Measurements from ENCODE around the gene SPEF2.

SPEF2 gene

GRCh38 chr5:35847961-35848360 lies 230.3 kb downstream of the SPEF2 start:
- TF ChIP-seq ESRRG (CRISPR knock-in tag; IDR thresholded peaks at IDR 0.05) (no peak), SNAI2 (CRISPR knock-in tag; IDR thresholded peaks at IDR 0.05) (no peak), CSDC2 (CRISPR knock-in tag; IDR thresholded peaks at IDR 0.05) (no peak), ISL1 (CRISPR knock-in tag; IDR thresholded peaks at IDR 0.05) (no peak), ZC3H10 (CRISPR knock-in tag; IDR thresholded peaks at IDR 0.05) (no peak), ZNF70 (CRISPR knock-in tag; IDR thresholded peaks at IDR 0.05) (no peak), OSR1 (CRISPR knock-in tag; IDR thresholded peaks at IDR 0.05) (no peak), ZNF8 (CRISPR knock-in tag; IDR thresholded peaks at IDR 0.05) (no peak), ARNTL (CRISPR knock-in tag; IDR thresholded peaks at IDR 0.05; ENCODE audit: borderline replicate concordance, low read depth) (no peak), PPARA (CRISPR knock-in tag; IDR thresholded peaks at IDR 0.05; ENCODE audit: borderline replicate concordance) (no peak), GLIS3 (CRISPR knock-in tag; IDR thresholded peaks at IDR 0.05) (no peak), ZFP3 (CRISPR knock-in tag; IDR thresholded peaks at IDR 0.05) (no peak), TOX (CRISPR knock-in tag; IDR thresholded peaks at IDR 0.05; ENCODE audit: borderline replicate concordance) (no peak)
- TF ChIP-seq, protein P1, sequence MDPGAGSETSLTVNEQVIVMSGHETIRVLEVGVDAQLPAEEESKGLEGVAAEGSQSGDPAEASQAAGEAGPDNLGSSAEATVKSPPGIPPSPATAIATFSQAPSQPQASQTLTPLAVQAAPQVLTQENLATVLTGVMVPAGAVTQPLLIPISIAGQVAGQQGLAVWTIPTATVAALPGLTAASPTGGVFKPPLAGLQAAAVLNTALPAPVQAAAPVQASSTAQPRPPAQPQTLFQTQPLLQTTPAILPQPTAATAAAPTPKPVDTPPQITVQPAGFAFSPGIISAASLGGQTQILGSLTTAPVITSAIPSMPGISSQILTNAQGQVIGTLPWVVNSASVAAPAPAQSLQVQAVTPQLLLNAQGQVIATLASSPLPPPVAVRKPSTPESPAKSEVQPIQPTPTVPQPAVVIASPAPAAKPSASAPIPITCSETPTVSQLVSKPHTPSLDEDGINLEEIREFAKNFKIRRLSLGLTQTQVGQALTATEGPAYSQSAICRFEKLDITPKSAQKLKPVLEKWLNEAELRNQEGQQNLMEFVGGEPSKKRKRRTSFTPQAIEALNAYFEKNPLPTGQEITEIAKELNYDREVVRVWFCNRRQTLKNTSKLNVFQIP (CRISPR knock-in tag; IDR thresholded peaks at IDR 0.05; ENCODE audit: borderline replicate concordance, low read depth), result no peak
- TF ChIP-seq, protein P2, sequence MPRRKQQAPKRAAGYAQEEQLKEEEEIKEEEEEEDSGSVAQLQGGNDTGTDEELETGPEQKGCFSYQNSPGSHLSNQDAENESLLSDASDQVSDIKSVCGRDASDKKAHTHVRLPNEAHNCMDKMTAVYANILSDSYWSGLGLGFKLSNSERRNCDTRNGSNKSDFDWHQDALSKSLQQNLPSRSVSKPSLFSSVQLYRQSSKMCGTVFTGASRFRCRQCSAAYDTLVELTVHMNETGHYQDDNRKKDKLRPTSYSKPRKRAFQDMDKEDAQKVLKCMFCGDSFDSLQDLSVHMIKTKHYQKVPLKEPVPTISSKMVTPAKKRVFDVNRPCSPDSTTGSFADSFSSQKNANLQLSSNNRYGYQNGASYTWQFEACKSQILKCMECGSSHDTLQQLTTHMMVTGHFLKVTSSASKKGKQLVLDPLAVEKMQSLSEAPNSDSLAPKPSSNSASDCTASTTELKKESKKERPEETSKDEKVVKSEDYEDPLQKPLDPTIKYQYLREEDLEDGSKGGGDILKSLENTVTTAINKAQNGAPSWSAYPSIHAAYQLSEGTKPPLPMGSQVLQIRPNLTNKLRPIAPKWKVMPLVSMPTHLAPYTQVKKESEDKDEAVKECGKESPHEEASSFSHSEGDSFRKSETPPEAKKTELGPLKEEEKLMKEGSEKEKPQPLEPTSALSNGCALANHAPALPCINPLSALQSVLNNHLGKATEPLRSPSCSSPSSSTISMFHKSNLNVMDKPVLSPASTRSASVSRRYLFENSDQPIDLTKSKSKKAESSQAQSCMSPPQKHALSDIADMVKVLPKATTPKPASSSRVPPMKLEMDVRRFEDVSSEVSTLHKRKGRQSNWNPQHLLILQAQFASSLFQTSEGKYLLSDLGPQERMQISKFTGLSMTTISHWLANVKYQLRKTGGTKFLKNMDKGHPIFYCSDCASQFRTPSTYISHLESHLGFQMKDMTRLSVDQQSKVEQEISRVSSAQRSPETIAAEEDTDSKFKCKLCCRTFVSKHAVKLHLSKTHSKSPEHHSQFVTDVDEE (CRISPR knock-in tag; IDR thresholded peaks at IDR 0.05), result no peak
- TF ChIP-seq, protein P3, sequence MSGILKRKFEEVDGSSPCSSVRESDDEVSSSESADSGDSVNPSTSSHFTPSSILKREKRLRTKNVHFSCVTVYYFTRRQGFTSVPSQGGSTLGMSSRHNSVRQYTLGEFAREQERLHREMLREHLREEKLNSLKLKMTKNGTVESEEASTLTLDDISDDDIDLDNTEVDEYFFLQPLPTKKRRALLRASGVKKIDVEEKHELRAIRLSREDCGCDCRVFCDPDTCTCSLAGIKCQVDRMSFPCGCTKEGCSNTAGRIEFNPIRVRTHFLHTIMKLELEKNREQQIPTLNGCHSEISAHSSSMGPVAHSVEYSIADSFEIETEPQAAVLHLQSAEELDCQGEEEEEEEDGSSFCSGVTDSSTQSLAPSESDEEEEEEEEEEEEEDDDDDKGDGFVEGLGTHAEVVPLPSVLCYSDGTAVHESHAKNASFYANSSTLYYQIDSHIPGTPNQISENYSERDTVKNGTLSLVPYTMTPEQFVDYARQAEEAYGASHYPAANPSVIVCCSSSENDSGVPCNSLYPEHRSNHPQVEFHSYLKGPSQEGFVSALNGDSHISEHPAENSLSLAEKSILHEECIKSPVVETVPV (CRISPR knock-in tag; IDR thresholded peaks at IDR 0.05), result no peak
- TF ChIP-seq, protein P4, sequence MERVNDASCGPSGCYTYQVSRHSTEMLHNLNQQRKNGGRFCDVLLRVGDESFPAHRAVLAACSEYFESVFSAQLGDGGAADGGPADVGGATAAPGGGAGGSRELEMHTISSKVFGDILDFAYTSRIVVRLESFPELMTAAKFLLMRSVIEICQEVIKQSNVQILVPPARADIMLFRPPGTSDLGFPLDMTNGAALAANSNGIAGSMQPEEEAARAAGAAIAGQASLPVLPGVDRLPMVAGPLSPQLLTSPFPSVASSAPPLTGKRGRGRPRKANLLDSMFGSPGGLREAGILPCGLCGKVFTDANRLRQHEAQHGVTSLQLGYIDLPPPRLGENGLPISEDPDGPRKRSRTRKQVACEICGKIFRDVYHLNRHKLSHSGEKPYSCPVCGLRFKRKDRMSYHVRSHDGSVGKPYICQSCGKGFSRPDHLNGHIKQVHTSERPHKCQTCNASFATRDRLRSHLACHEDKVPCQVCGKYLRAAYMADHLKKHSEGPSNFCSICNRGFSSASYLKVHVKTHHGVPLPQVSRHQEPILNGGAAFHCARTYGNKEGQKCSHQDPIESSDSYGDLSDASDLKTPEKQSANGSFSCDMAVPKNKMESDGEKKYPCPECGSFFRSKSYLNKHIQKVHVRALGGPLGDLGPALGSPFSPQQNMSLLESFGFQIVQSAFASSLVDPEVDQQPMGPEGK (CRISPR knock-in tag; IDR thresholded peaks at IDR 0.05; ENCODE audit: borderline replicate concordance), result no peak
- ATAC-seq, result no peak

- TF ChIP-seq, protein P4 (CRISPR knock-in tag; IDR thresholded peaks at IDR 0.05; ENCODE audit: borderline replicate concordance), result no peak
- TF ChIP-seq, protein P1 (CRISPR knock-in tag; IDR thresholded peaks at IDR 0.05; ENCODE audit: borderline replicate concordance, low read depth), result no peak
- TF ChIP-seq TOX (CRISPR knock-in tag; IDR thresholded peaks at IDR 0.05; ENCODE audit: borderline replicate concordance), result no peak
- no peak for TF ChIP-seq PPARA (CRISPR knock-in tag; IDR thresholded peaks at IDR 0.05; ENCODE audit: borderline replicate concordance)
- ATAC-seq, result no peak
These were observed 232.2 kb downstream of the SPEF2 start for GRCh38 chr5:35849860-35850259.
